Activated T-cell treated with anti-CD3 and anti-CD28 coated beads for 4 hours (primary cell): ENCODE data around the gene YOD1.
"Not testable (repeated sequence)": the region's sequence is repeated elsewhere in the genome, so short reads cannot be mapped to it uniquely, and the experiment has no call there.

Experiments
- DNase-seq: peaks from one replicate; pipeline ENCODE4 v3.0.0-alpha.2; 2020

YOD1 gene

DNA sequence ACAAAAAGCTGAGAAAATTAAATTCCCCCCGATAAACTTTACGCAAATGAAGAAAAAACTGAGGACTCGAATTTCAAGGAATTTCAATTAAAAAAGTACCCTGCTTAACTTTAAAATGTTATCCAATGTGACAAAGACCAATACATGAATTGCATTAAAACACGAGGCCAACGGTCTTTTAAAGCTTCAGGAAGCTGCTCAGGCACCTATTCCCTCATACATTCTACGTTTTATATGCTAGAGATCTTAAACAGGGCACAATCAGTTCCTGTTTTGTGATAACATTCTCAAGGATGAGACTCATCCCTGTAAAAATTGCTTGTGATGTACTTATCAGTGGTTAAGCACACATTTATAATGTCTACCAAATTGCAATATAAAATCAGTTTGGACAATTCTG lies 3.0 kb downstream of the YOD1 start:
- no peak for DNase-seq

DNA sequence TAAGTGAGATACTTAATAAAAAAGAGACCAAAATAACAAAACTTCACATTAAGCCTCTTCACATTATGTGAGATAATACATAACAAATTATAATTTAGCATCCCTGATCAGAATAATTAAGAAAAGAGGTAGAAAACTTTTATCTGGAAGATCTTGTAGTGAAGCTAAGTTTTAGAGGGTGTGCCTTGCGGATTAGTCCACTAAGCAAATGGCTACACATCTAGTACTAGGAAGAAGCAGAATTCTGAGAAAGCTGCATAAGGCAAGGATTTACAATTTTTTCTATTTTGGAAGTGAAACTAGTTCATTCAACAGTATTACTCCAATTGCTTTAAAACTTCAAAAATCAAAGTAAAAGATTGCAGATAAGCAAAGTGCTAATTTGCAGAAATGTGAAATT lies 3.5 kb downstream of the YOD1 start:
- no peak for DNase-seq

- no peak for DNase-seq
Observed at GRCh38 chr1:207045453-207045852, 5.6 kb downstream of the YOD1 start.

DNA sequence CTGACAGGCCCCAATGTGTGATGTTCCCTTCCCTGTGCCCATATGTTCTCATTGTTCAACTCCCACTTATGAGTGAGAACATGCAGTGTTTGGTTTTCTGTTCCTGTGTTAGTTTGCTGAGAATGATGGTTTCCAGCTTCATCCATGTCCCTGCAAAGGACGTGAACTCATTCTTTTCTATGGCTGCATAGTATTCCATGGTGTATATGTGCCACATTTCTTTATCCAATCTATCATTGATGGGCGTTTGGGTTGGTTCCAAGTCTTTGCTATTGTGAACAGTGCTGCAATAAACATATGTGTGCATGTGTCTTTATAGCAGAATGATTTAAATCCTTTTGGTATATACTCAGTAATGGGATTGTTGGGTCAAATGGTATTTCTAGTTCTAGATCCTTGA lies 9.6 kb downstream of the YOD1 start:
- DNase-seq = not testable (repeated sequence)

DNA sequence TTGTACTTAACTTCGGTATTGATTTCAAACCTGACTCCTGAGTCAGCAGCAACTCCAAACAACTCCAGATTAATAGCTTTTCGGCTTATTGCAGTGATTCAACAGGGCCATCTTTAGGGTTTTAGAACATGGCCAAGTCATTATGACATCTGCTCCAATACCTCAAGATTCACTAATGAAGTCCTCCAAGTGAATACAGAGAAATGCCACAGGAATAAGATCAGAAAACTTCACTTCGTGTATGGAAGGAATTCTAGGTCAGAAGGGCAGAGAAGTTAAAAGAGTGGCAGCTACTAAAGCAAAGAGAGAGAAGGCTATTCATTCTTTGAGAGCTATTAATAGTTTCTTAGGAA lies 10.9 kb downstream of the YOD1 start:
- DNase-seq = no peak

DNA sequence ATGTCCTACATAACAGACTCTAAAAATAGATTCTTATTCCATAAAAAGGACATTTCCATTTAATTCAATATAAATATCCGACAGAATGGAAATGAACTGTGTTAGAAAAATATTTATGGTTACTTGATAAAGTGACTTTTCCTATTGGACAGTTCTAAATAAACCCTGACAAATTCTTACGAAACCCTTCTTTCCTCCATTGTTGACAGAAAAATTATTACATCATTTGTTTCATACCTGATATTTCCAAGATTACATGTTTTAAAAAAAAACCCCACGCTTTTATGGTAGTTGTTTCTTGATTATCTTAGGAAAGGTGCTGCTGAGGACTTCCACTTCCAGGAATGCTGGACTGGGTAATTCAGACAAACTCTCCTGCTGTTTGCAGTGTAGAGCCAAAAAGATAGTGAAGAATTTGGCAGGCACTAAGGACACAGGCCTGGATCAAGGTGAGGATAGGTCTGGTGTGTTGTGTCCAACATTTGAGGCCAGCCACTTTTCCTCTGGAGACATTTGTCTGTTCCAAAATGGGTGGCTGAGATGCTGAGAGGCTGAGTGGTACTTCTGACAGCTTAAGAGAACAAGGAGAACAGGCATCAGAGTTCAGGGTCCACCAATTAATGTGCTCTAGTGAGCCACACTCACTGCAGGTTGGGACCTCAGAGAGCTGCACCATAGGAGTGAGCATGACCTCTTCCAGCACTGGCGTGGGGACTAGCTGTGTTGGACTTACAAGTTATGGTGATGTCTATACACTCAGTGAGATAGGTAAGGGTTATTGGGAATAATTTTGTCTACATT lies 11.4 kb downstream of the YOD1 start:
- DNase-seq = no peak

DNA sequence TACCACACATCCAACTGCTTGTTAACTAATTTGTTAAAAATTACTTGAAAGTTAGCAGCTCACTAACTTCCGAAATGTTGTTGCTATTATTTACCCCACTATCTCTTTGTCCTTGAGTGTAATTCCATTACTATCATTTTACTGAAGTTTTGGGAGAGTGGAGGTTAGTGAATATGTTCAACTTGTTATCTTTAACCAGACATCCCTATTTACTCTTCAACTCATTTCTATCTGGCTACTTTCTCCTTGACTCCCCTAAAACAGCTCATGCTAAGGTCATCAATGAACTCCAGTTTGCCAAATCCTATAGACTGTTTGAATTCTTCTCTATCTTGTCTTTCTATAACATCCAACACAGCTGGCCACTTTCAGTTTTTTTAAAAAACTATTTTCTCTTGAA lies 14.1 kb downstream of the YOD1 start:
- DNase-seq = no peak

DNA sequence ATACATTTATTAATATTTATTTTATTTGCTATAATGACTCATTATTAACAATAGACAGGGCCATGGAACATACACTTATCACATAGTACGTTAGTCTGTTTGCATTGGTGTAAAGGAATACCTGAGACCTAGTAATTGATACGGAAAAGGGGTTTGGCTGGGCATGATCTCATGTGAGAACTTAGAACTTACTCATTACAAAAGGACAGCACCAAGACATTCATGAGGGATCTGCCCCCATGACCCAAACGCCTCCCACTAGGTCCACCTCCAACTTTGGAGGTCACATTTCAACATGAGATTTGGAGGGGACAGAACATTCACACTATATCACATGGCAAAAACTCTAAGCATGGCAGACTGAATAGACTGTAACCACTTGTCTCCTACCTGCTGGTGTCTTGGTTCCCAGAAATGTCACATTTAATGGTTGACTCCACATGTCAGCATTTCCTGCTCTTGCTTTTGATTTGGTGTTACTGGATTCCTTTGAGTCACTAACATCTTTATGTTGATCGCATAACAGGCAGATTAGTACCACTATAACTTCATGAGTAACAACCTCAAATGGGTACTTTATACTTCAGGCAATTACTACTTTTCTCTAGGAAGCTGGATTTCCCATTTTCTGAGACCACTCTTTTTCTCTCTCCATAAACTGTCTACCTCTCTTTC lies 15.0 kb downstream of the YOD1 start:
- DNase-seq = no peak

GRCh38 chr1:207034998-207035397 lies 16.0 kb downstream of the YOD1 start:
- no peak for DNase-seq

- DNase-seq = no peak
Observed at GRCh38 chr1:207034208-207034607, 16.8 kb downstream of the YOD1 start.

DNA sequence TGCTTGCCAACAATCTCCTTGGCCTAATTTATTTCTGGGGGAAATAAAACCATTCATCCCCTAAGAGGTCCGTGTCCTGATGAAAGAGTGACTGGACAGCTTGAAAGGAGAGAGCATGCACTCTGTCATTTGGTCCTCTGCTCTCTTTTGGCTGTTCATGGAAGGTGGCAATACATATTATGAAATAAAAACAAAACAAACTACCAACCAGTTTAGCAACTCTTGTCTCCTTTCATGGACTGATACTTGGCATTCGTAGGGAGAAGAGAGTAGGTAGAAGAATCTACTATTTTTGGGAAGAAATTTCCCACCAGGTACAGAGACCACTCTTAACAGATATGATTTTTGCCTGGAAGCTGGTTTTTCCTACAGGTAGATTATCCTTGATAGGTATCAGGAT lies 17.7 kb downstream of the YOD1 start:
- no peak for DNase-seq

DNA sequence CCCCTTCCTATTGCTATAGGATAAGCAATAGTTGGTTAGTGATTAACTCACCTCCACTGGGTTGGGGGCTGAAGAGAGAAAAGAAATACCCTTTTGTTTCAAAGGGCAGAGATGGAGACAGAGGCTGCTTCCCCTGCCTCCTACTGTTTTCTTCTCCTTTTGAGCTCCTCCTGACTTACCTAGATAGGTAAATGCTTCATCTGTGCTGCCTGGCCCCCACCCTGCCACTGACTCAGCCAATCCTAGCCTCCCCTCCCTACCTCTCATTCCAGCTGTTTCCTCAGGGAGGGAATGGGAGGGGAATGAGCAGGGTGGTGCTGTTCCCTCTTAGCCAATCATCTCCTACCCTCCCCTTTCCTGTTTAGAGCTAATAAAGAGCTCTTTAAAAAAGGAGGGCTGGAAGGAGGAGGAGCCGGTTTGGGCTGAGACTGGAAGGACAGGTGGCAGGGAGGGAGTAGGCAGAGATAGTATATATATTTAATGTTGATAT lies 18.4 kb downstream of the YOD1 start, which contains the start of gene C1orf116:
Gene C1orf116, minus strand, starts transcription at position 229 of the 490 bp plus-strand sequence. CDS start 5,158 bp downstream, outside the sequence.
- DNase-seq = no peak

- no peak for DNase-seq
Observed at GRCh38 chr1:207031632-207032264, 19.3 kb downstream of the YOD1 start.

DNA sequence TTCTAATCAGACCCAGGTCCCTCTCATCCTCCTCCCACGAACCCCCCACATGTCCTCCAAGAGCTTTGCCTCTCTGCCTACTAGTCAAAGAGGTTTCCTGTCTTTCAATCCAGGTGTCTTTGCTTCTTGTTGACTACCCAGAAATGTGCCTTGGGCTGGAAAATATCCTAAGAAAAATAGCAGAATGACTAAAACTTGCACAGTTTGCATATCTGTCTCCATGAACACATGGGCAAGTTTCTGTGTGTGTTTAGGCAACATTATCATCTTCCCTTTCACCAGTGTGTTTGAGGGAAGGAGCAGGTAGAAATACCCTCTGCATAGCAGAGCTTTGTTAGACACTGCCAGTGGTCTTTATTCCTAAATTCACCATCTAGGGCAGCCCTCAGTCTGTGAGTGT lies 20.0 kb downstream of the YOD1 start:
- no peak for DNase-seq

DNA sequence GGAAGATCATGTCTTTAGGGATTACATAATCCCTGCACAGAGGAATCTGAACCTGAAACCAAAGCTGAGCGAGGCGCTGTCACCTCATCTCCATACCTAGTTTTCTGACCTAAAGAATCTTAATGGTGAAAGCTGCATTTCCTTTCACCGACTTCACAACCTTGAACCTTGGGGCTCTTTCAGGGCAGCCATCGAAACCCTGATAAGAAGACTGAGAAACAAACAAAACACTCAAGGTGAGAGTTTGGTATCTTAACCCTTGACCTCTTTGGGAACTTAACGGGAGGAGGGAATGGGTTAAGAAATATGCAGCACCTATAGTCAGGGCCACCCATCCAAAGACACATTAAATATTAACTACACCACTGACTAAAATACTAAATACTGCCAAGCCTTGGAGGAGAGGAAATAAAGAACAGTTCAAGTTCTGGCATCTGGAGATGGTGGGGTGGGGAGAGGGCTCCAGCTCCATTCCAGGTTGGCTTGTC lies 20.4 kb downstream of the YOD1 start:
- no peak for DNase-seq

GRCh38 chr1:207029701-207030521 lies 21.1 kb downstream of the YOD1 start:
- no peak for DNase-seq

DNA sequence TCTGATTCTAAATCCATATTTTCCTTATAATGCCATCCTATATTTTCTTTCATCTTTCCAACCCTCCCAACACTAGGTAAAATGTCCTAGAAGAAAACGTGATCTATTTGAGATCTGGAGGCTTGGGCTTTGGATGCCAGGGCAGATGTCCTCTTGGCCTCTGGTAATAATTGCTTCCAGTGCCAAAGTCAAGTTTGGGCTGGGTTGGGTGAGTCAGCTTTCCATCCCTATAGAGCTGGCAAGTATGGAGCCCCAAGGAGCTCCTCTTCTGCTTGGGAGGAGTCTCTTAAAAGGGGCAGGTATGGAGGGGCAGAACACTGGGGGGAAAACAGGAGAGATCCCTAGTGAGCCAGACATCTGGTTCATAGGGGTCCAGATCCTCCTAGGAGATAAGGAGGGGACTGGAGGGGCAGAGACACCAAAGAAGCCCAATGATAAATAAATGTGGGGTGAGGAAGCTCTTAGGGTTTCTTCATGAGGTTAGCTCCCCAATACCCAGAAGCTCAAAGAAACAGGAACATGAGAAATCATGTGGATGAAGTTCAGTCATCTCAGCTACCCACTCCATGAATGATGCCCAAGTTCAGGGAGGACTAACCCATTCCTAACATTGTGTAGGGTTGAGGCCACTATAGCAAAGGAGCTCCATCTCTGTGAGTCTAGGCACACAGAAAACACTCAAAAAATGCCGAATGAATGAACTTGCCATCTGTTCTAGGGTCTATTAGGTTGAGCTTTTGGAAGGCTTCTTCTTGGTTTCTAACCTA lies 21.9 kb downstream of the YOD1 start:
- DNase-seq = no peak

DNA sequence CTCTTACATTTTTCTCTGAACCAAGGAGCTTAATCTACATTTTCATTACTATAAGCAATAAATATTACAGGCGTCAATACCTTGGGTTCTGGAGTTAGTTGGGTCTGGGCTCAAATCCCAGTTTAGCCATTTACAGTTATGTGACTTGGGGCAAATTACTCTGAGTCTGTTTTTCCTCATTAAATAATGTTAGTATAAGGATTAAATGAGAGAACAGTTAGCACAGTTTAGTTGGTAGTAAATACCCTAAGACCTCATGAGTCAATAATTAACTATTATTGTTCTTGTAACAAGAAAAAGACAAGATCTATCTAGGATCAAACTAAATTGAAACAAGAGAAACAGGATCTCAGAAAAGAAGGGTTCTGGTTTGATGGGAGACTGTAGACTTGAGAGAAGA lies 23.1 kb downstream of the YOD1 start:
- no peak for DNase-seq

DNA sequence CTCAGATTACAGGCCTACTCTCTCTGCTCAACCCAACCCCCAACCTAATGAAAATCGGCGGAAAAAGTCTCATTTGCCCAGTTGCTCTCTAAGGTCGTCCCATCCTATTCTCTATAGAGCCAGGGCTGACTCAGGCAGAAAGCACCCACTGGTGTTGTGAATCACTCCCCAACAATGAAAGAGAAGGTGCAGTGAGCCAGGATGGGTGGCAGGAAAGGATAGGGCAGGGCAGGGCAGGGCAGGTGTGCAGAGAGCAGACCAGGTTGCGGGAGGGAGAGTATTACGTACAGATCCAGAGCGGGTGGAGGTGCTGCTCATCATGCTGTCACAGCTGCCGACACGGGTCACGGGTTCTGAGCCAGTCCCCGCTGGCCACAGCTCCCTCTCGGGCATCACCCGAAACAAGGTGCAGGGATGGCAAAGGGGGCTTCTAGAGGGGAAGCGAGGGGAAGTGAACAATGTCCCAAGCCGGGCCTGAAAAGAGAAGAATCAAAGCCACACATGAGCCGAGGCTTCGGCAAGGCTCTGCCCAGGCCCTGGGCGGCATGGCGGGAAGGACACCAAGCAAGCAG lies 23.7 kb downstream of the YOD1 start:
- DNase-seq = no peak

- DNase-seq = no peak
Observed at GRCh38 chr1:207026104-207026534, 24.9 kb downstream of the YOD1 start.

DNA sequence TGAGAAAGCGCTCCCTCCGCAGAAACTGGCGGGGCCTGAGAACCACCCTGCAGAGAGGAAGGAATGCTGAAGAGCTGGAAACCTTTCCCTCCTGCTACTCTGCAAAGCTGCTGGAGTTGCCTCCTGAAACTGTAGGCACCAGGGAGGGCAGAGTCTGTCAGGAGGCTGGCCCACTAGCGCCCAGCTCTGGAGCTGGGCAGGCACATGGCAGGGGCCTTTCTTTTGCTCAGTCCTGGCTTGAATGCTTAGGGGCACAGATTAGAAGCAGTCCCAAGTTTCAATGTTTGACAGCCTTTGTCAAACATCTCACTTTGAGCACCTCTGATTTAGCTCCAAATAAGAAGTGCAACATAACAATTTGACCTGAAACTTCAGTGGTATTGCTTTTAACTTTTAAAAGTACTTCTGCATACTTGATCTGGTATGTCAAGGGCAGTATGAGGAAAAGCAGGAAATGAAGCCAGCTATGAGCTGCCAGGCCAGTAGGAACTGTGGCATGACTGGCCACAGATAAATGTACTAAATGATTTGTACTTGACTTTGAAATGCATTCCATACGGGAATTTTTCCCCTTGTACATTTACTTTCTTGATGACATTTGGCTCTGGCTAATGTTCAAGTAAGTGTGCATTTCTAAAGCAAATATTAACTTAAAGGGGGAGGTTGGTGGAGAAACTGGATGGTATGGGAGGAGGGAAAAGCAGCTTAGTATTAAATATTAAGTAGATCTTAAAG lies 25.7 kb downstream of the YOD1 start:
- DNase-seq = no peak
